HepG2 (cell line): ENCODE measurements around the gene ARPC3. TPM values are rescaled to one million over a fixed set of nuclear protein-coding genes. Genes with fewer than 3 reads are reported as not detected.

Experiments
- ATM ChIP-seq: fragments of 450-650 bp; IDR thresholded peaks from 2 replicates; pipeline ENCODE4 v1.7.1; 2017; ENCODE audit warnings: mild to moderate bottlenecking, borderline replicate concordance
- ATRX ChIP-seq: sonication (generic); formaldehyde crosslinking; IDR thresholded peaks from 2 replicates; pipeline ENCODE4 v1.4.0; 2020; ENCODE audit warnings: missing genetic modification reagents, borderline replicate concordance
- CBX2 ChIP-seq, 2 experiments: fragments of 200-600 bp in 1 of 2; sonication (generic); formaldehyde crosslinking in 1 of 2; IDR thresholded peaks; 2 replicates each; pipeline versions ENCODE4 v1.7.0 to v1.8.1; 2018 to 2022; ENCODE audit warnings: low read depth in 2 of 2, low read length in 1 of 2, mild to moderate bottlenecking in 1 of 2, missing genetic modification reagents in 1 of 2
- DR1 ChIP-seq: sonication (generic); formaldehyde crosslinking; IDR thresholded peaks from 2 replicates; pipeline ENCODE4 v1.8.0; 2021; ENCODE audit warnings: mild to moderate bottlenecking, missing genetic modification reagents, inconsistent platforms
- ELF4 ChIP-seq: sonication (generic); formaldehyde crosslinking; IDR thresholded peaks from 2 replicates; pipeline ENCODE4 v1.5.0; 2020; ENCODE audit warnings: missing genetic modification reagents, mild to moderate bottlenecking, moderate library complexity, borderline replicate concordance
- GTF3A ChIP-seq: sonication (generic); formaldehyde crosslinking; conservative IDR thresholded peaks from 2 replicates; pipeline ENCODE4 v1.4.0; 2020; ENCODE audit warnings: mild to moderate bottlenecking, missing genetic modification reagents
- JUND ChIP-seq: sonication (generic); formaldehyde crosslinking; IDR thresholded peaks from 2 replicates; pipeline ENCODE4 v1.8.0; 2022; ENCODE audit warnings: mild to moderate bottlenecking, missing genetic modification reagents
- MED1 ChIP-seq: sonication (generic); formaldehyde crosslinking; IDR thresholded peaks from 2 replicates; pipeline ENCODE4 v1.4.0; 2020; ENCODE audit warnings: missing genetic modification reagents
- NR2F2 ChIP-seq: IDR thresholded peaks from 2 replicates; pipeline ENCODE4 v1.6.1; 2012; ENCODE audit warnings: low read depth, inconsistent platforms, borderline replicate concordance
- PCBP2 ChIP-seq: fragments of 200-400 bp; formaldehyde crosslinking; optimal IDR thresholded peaks from 2 replicates; pipeline ENCODE3; 2018; ENCODE audit warnings: low read length, low read depth; ENCODE audit not compliant: poor library complexity, severe bottlenecking
- PITX1 ChIP-seq: sonication (generic); formaldehyde crosslinking; IDR thresholded peaks from 2 replicates; pipeline ENCODE4 v1.5.1; 2020; ENCODE audit warnings: mild to moderate bottlenecking, missing genetic modification reagents
- RFX1 ChIP-seq: fragments of 450-650 bp; IDR thresholded peaks from 2 replicates; pipeline ENCODE4 v1.6.1; 2017
- SRF ChIP-seq: IDR thresholded peaks from 2 replicates; pipeline ENCODE4 v1.6.1; 2011; ENCODE audit warnings: mild to moderate bottlenecking, low read depth, low read length, moderate library complexity
- TCF7L2 ChIP-seq: IDR thresholded peaks from 2 replicates; pipeline ENCODE4 v1.6.1; 2011; ENCODE audit warnings: mild to moderate bottlenecking, low read depth, low read length, moderate library complexity
- ZKSCAN1 ChIP-seq: fragments of 150-350 bp; IDR thresholded peaks from 2 replicates; pipeline ENCODE4 v1.6.1; 2014; ENCODE audit warnings: low read length
- ZNF251 ChIP-seq: sonication (generic); formaldehyde crosslinking; IDR thresholded peaks from 2 replicates; pipeline ENCODE4 v1.9.0; 2021; ENCODE audit warnings: mild to moderate bottlenecking, missing genetic modification reagents
- ZNF263 ChIP-seq: sonication (generic); formaldehyde crosslinking; IDR thresholded peaks from 2 replicates; pipeline ENCODE4 v1.4.0; 2020; ENCODE audit warnings: missing genetic modification reagents
- ZNF75D ChIP-seq: sonication (generic); formaldehyde crosslinking; IDR thresholded peaks from 2 replicates; pipeline ENCODE4 v1.8.1; 2023; ENCODE audit warnings: missing genetic modification reagents, mild to moderate bottlenecking, borderline replicate concordance
- ZNF841 ChIP-seq: sonication (generic); formaldehyde crosslinking; IDR thresholded peaks from 2 replicates; pipeline ENCODE4 v1.8.1; 2023; ENCODE audit warnings: missing genetic modification reagents, borderline replicate concordance
- polyA plus RNA-seq, 8 experiments: library from polyadenylated mRNA; depleted of rRNA in 3 of 8; stranded (reverse) in 7 of 8; unstranded in 1 of 8; fragments of >200 nt; fragmentation: Illumina TruSeq in 4 of 8; extraction: Trizol in 4 of 8; gene quantifications; 2 replicates each; pipeline versions ENCODE4 v1.2.1 to v1.2.3, GENCODE V29; 2011 to 2016; ENCODE audit warnings: low read depth in 4 of 8, missing spikeins in 1 of 8, mixed read lengths in 1 of 8; ENCODE audit not compliant: insufficient read depth in 1 of 8
- total RNA-seq, 5 experiments: library from RNA; depleted of rRNA; stranded (reverse); fragments of >200 nt; fragmentation: Illumina TruSeq; extraction: Trizol; gene quantifications; 2 replicates each; pipeline ENCODE4 v1.2.3, GENCODE V29; 2016; ENCODE audit warnings: low read depth in 1 of 5
- TF ChIP-seq, protein P1 (sequence below): sonication (generic); formaldehyde crosslinking; IDR thresholded peaks from 2 replicates; pipeline ENCODE4 v1.4.0; 2020; ENCODE audit warnings: mild to moderate bottlenecking, missing genetic modification reagents
- TF ChIP-seq, protein P2 (sequence below): sonication (generic); formaldehyde crosslinking; IDR thresholded peaks from 2 replicates; pipeline ENCODE4 v1.8.1; 2023; ENCODE audit warnings: mild to moderate bottlenecking, moderate library complexity, missing genetic modification reagents
- TF ChIP-seq, protein P3 (sequence below): sonication (generic); formaldehyde crosslinking; IDR thresholded peaks from 2 replicates; pipeline ENCODE4 v1.4.0; 2020; ENCODE audit warnings: missing genetic modification reagents, borderline replicate concordance
- TF ChIP-seq, protein P4 (sequence below): sonication (generic); formaldehyde crosslinking; IDR thresholded peaks from 2 replicates; pipeline ENCODE4 v1.4.0; 2020; ENCODE audit warnings: missing genetic modification reagents, borderline replicate concordance
- TF ChIP-seq, protein P5 (sequence below): sonication (generic); formaldehyde crosslinking; IDR thresholded peaks from 2 replicates; pipeline ENCODE4 v1.5.0; 2020; ENCODE audit warnings: missing genetic modification reagents, mild to moderate bottlenecking, borderline replicate concordance

The ARPC3 gene
- total and polyA plus RNA-seq, 2 of the 13 experiments (the other 11 are each of a cell fraction or from before 2014, with no cell fraction given) = 32.7 to 234 TPM

DNA sequence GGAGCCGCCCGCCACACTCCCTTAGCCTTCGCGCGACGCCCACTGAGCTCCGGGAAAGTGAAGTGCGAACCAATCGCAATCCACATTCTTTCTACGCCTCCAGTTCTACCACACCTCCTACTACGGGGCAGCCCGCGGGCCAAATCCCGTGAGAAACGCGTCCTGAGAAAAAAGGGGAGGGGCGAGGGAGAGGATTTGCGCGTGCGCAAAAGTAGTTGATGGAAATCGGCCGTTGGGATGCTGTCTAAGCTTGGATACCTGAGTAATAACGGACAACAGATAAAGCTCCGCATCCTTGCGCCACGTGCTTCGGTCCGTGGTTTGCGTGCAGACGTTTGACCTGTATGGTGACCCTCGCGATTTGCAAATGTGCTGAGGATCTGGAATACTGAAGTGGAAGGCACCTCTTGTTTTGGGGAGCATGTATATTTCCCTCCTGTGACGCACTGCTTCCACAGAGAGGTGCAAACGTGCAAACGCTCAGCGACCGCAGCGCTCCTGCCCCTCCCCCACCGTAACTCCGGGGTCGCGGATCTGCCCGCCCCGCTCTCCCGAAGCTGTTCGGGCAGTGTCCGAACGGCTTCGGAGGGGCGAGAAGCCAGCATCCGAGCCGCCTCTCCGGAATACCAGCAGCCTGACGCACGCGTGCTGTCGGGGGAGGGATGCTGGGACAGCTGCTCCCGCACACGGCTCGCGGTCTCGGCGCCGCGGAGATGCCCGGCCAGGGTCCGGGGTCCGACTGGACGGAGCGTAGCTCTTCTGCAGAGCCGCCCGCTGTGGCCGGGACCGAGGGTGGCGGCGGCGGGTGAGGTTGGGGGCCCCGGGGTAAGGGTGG, 18.3 kb upstream of the ARPC3 start, which contains the start of the genes FAM216A and GPN3 (continued):
- TF ChIP-seq, protein P1, sequence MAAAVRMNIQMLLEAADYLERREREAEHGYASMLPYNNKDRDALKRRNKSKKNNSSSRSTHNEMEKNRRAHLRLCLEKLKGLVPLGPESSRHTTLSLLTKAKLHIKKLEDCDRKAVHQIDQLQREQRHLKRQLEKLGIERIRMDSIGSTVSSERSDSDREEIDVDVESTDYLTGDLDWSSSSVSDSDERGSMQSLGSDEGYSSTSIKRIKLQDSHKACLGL (CRISPR knock-in tag) = no peak; the same call in 1 of the 2 replicates
- TF ChIP-seq PITX1 (CRISPR knock-in tag) = peak; percentile 33; the same call in 1 of the 2 replicates
- no peak for TF ChIP-seq ZNF263 (CRISPR knock-in tag)
- TF ChIP-seq ZKSCAN1 = no peak
- no peak for TF ChIP-seq TCF7L2
- TF ChIP-seq DR1 (CRISPR knock-in tag) = peak; percentile 68
- no peak for TF ChIP-seq RFX1
- TF ChIP-seq ZNF841 (CRISPR knock-in tag) = peak; percentile 58; the same call in 1 of the 2 replicates
- TF ChIP-seq, protein P2, sequence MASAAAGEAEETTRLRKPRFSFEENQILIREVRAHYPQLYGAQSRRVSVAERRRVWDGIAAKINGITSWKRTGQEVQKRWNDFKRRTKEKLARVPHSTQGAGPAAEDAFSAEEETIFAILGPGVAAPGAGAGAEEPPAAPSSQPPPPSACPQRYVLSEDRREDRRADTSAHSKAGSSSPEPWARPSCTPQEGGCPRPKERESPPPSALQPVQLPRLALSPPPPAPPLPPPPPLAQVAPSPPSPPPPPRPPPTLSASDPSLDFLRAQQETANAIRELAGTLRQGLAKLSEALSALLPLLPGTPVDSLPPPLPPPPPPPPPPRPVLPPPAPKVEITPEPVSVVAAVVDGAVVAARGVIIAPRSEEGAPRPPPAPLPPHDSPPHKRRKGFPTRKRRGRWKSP (CRISPR knock-in tag) = peak; percentile 85; the same call in 1 of the 2 replicates
- no peak for TF ChIP-seq SRF
- TF ChIP-seq CBX2 (IDR thresholded peaks at IDR 0.05; ENCODE audit: low read depth, low read length) = no peak
- no peak for TF ChIP-seq CBX2 (CRISPR knock-in tag; IDR thresholded peaks at IDR 0.05; ENCODE audit: low read depth)
- TF ChIP-seq, protein P3, sequence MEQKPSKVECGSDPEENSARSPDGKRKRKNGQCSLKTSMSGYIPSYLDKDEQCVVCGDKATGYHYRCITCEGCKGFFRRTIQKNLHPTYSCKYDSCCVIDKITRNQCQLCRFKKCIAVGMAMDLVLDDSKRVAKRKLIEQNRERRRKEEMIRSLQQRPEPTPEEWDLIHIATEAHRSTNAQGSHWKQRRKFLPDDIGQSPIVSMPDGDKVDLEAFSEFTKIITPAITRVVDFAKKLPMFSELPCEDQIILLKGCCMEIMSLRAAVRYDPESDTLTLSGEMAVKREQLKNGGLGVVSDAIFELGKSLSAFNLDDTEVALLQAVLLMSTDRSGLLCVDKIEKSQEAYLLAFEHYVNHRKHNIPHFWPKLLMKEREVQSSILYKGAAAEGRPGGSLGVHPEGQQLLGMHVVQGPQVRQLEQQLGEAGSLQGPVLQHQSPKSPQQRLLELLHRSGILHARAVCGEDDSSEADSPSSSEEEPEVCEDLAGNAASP (CRISPR knock-in tag) = no peak
- TF ChIP-seq ELF4 (CRISPR knock-in tag) = peak; percentile 78; the same call in 1 of the 2 replicates
- TF ChIP-seq NR2F2 = no peak
- TF ChIP-seq GTF3A (CRISPR knock-in tag) = no peak
- TF ChIP-seq ATM = no peak
- TF ChIP-seq, protein P4, sequence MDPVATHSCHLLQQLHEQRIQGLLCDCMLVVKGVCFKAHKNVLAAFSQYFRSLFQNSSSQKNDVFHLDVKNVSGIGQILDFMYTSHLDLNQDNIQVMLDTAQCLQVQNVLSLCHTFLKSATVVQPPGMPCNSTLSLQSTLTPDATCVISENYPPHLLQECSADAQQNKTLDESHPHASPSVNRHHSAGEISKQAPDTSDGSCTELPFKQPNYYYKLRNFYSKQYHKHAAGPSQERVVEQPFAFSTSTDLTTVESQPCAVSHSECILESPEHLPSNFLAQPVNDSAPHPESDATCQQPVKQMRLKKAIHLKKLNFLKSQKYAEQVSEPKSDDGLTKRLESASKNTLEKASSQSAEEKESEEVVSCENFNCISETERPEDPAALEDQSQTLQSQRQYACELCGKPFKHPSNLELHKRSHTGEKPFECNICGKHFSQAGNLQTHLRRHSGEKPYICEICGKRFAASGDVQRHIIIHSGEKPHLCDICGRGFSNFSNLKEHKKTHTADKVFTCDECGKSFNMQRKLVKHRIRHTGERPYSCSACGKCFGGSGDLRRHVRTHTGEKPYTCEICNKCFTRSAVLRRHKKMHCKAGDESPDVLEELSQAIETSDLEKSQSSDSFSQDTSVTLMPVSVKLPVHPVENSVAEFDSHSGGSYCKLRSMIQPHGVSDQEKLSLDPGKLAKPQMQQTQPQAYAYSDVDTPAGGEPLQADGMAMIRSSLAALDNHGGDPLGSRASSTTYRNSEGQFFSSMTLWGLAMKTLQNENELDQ (CRISPR knock-in tag) = no peak
- TF ChIP-seq, protein P5, sequence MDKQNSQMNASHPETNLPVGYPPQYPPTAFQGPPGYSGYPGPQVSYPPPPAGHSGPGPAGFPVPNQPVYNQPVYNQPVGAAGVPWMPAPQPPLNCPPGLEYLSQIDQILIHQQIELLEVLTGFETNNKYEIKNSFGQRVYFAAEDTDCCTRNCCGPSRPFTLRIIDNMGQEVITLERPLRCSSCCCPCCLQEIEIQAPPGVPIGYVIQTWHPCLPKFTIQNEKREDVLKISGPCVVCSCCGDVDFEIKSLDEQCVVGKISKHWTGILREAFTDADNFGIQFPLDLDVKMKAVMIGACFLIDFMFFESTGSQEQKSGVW = no peak
- TF ChIP-seq ATRX = no peak
- TF ChIP-seq PCBP2 = no peak
- peak; percentile 71 for TF ChIP-seq MED1 (CRISPR knock-in tag)
- 0 out of 2 replicates have a peak, but pooled peaks have one; percentile 20 for TF ChIP-seq JUND (CRISPR knock-in tag)
- TF ChIP-seq ZNF251 (CRISPR knock-in tag) = no peak
- TF ChIP-seq ZNF75D (CRISPR knock-in tag) = no peak
